ENCODE results near the gene SH3BP4. TPM values are rescaled to one million over a fixed set of nuclear protein-coding genes. Genes with fewer than 3 reads are reported as not detected.

SH3BP4 gene
- total and polyA plus RNA-seq, 8 donors, result 24.1 to 35.0 (median 28.6) TPM

- no peak for TF ChIP-seq CTCF (IDR thresholded peaks at IDR 0.05)
- no peak overlapping the region for H3K4me3 ChIP-seq
- DNase-seq, result no peak
- no peaks in the 10 kb centered on the region for H3K27me3 ChIP-seq
- intact Hi-C loops (cut with DNase I), result no loop called here
- no peak for ATAC-seq
- H3K9me3 ChIP-seq, result no peaks in the 10 kb centered on the region
- H3K36me3 ChIP-seq, result no peaks in the 10 kb centered on the region
- H3K4me1 ChIP-seq, result peaks cover 2 to 4% of the 10 kb centered on the region in 2 donors
- no peak overlapping the region for H3K27ac ChIP-seq
Measured at GRCh38 chr2:234969306-234970098, 17.7 kb downstream of the SH3BP4 start.

- H3K9me3 ChIP-seq, result no peaks in the 10 kb centered on the region
- no peak for ATAC-seq
- peaks cover 3 to 5% of the 10 kb centered on the region in 2 donors for H3K4me1 ChIP-seq
- H3K27me3 ChIP-seq, result no peaks in the 10 kb centered on the region
- no peak overlapping the region for H3K4me3 ChIP-seq
- intact Hi-C loops (cut with DNase I), result no loop called here
- no peaks in the 10 kb centered on the region for H3K36me3 ChIP-seq
- TF ChIP-seq CTCF (IDR thresholded peaks at IDR 0.05), result no peak
- H3K27ac ChIP-seq, result no peak overlapping the region
- DNase-seq, result no peak
Measured at GRCh38 chr2:234970099-234970440, 18.3 kb downstream of the SH3BP4 start.

- Histone ChIP-seq H3K36me3 (no peaks in the 10 kb centered on the region), H3K9me3 (no peaks in the 10 kb centered on the region), H3K4me1 (peaks cover 3 to 5% of the 10 kb centered on the region in 2 donors), H3K4me3 (no peak overlapping the region), H3K27ac (no peak overlapping the region), H3K27me3 (no peaks in the 10 kb centered on the region)
- TF ChIP-seq CTCF (IDR thresholded peaks at IDR 0.05), result no peak
- ATAC-seq, result no peak
- DNase-seq, result no peak
- intact Hi-C loops (cut with DNase I), result no loop called here
Measured at GRCh38 chr2:234970477-234970882, 18.7 kb downstream of the SH3BP4 start.

GRCh38 chr2:234971496-234971895 is 19.7 kb downstream of the SH3BP4 start:
- no peak overlapping the region for H3K4me3 ChIP-seq
- no peak for TF ChIP-seq CTCF (IDR thresholded peaks at IDR 0.05)
- peaks cover 3 to 5% of the 10 kb centered on the region in 2 donors for H3K4me1 ChIP-seq
- H3K27ac ChIP-seq, result no peak overlapping the region
- no peak for DNase-seq
- no peak for ATAC-seq
- no peaks in the 10 kb centered on the region for H3K36me3 ChIP-seq
- H3K9me3 ChIP-seq, result no peaks in the 10 kb centered on the region
- intact Hi-C loops (cut with DNase I), result no loop called here
- H3K27me3 ChIP-seq, result no peaks in the 10 kb centered on the region

- Histone ChIP-seq H3K36me3 (no peaks in the 10 kb centered on the region), H3K27ac (no peak overlapping the region), H3K9me3 (no peaks in the 10 kb centered on the region), H3K27me3 (no peaks in the 10 kb centered on the region), H3K4me1 (peaks cover 5 to 11% of the 10 kb centered on the region in 2 donors), H3K4me3 (no peak overlapping the region)
- no peak for DNase-seq
- no peak for TF ChIP-seq CTCF (IDR thresholded peaks at IDR 0.05)
- intact Hi-C loops (cut with DNase I), result no loop called here
- ATAC-seq, result no peak
Measured at GRCh38 chr2:234973008-234973407, 21.2 kb downstream of the SH3BP4 start.
